K562 (cell line): ENCODE data around the gene CERS2. TPM values are rescaled to one million over a fixed set of nuclear protein-coding genes. Genes with fewer than 3 reads are reported as not detected.
A peak's percentile ranks its signal among the peaks of the same experiment; 100 is the strongest.

ENCODE experiments used
- EGR1 ChIP-seq: fragments of 450-650 bp; conservative IDR thresholded peaks from 2 replicates; pipeline ENCODE4 v1.6.1; 2017; ENCODE audit warnings: mild to moderate bottlenecking
- GABPB1 ChIP-seq: sonication (generic); formaldehyde crosslinking; IDR thresholded peaks from 2 replicates; pipeline ENCODE4 v1.8.0; 2022; ENCODE audit warnings: mild to moderate bottlenecking, missing genetic modification reagents
- JUN ChIP-seq, 2 experiments: sonication (generic) in 1 of 2; formaldehyde crosslinking in 1 of 2; IDR thresholded peaks; 2 replicates each; pipeline versions ENCODE4 v1.6.1 to v1.8.0; 2012 to 2022; ENCODE audit warnings: borderline replicate concordance in 2 of 2, mild to moderate bottlenecking in 2 of 2, improper control_type of control experiment in 1 of 2, low read depth in 1 of 2, low read length in 1 of 2, missing genetic modification reagents in 1 of 2
- KLF16 ChIP-seq: IDR thresholded peaks from 2 replicates; pipeline ENCODE4 v1.6.1; 2016; ENCODE audit warnings: antibody characterized with exemption
- MAX ChIP-seq: sonication (generic); formaldehyde crosslinking; IDR thresholded peaks from 2 replicates; pipeline ENCODE4 v1.9.0; 2022; ENCODE audit warnings: mild to moderate bottlenecking, missing genetic modification reagents
- MNT ChIP-seq, 2 experiments: fragments of 450-650 bp; conservative IDR thresholded peaks; 2 replicates each; pipeline ENCODE4 v1.6.1; 2017; ENCODE audit warnings: mild to moderate bottlenecking in 2 of 2, moderate library complexity in 2 of 2
- SMARCA4 ChIP-seq: fragments of 450-650 bp; IDR thresholded peaks from 2 replicates; pipeline ENCODE4 v1.6.1; 2016
- SOX6 ChIP-seq: fragments of 450-650 bp; IDR thresholded peaks from 2 replicates; pipeline ENCODE4 v1.6.1; 2014; ENCODE audit warnings: mild to moderate bottlenecking
- TFE3 ChIP-seq: fragments of 450-650 bp; formaldehyde crosslinking; IDR thresholded peaks from 2 replicates; pipeline ENCODE4 v1.4.0; 2020; ENCODE audit warnings: mild to moderate bottlenecking, mixed read lengths
- TOE1 ChIP-seq, 2 experiments: fragments of 450-650 bp in 1 of 2; sonication (generic) in 1 of 2; formaldehyde crosslinking in 1 of 2; IDR thresholded peaks; 2 replicates each; pipeline versions ENCODE4 v1.7.1 to v1.8.0; 2016 to 2022; ENCODE audit warnings: borderline replicate concordance in 2 of 2, mild to moderate bottlenecking in 2 of 2, antibody characterized with exemption in 1 of 2, inconsistent platforms in 1 of 2, low read depth in 1 of 2, missing genetic modification reagents in 1 of 2, moderate library complexity in 1 of 2
- VEZF1 ChIP-seq: fragments of 200-800 bp; sonication (Bioruptor generic); IDR thresholded peaks from 2 replicates; pipeline ENCODE4 v1.6.1; 2017; ENCODE audit warnings: missing genetic modification characterization, missing compliant biosample characterization
- ZBTB2 ChIP-seq: fragments of 450-650 bp; IDR thresholded peaks from 2 replicates; pipeline ENCODE4 v1.6.1; 2016; ENCODE audit warnings: antibody characterized with exemption
- ZNF592 ChIP-seq: fragments of 450-650 bp; IDR thresholded peaks from 2 replicates; pipeline ENCODE4 v1.6.1; 2017; ENCODE audit warnings: antibody characterized with exemption, mild to moderate bottlenecking
- polyA plus RNA-seq, 8 experiments: library from polyadenylated mRNA; depleted of rRNA in 4 of 8; stranded (reverse) in 5 of 8; unstranded in 3 of 8; fragments of >200 nt; fragmentation: Nextera tagmentation in 2 of 8; fragmentation: Illumina TruSeq in 1 of 8; extraction: Ambion mirVana in 2 of 8; extraction: Trizol in 1 of 8; gene quantifications; 2 replicates each; pipeline versions ENCODE4 v1.2.1 to v1.2.3, GENCODE V29; 2011 to 2014; ENCODE audit warnings: inconsistent platforms in 1 of 8, missing spikeins in 1 of 8
- total RNA-seq, 7 experiments: library from RNA; depleted of rRNA in 6 of 7; stranded (reverse); fragments of >200 nt in 6 of 7; fragmentation: Illumina TruSeq in 2 of 7; extraction: Trizol in 2 of 7; gene quantifications; 2 replicates each; pipeline versions ENCODE4 v1.2.1 to v1.2.3, GENCODE V29; 2011 to 2021; ENCODE audit warnings: low replicate concordance in 1 of 7

The CERS2 gene
- total and polyA plus RNA-seq, 9 of the 15 experiments (the other 6 are each of a cell fraction or from before 2014, with no cell fraction given) = 23.4 to 295 (median 132) TPM

- TF ChIP-seq ZNF592 (peak; percentile 44; the same call in 1 of the 2 replicates), TFE3 (CRISPR knock-in tag) (peak; percentile 49; the same call in 1 of the 2 replicates), MAX (CRISPR knock-in tag) (0 out of 2 replicates have a peak, but pooled peaks have one; percentile 22), JUN (IDR thresholded peaks at IDR 0.05; ENCODE audit: borderline replicate concordance, low read depth, low read length) (peak; percentile 97), JUN (CRISPR knock-in tag; IDR thresholded peaks at IDR 0.05; ENCODE audit: borderline replicate concordance) (no peak), VEZF1 (CRISPR knock-in tag) (peak; percentile 91), SMARCA4 (peak; percentile 75), MNT (conservative IDR thresholded peaks at IDR 0.05) (peak in 1 of 2 experiments; percentile 42; a peak in 1 of 4 replicates), ZBTB2 (peak; percentile 40; the same call in 1 of the 2 replicates), KLF16 (no peak), SOX6 (peak; percentile 40), EGR1 (0 out of 2 replicates have a peak, but pooled peaks have one; percentile 3), TOE1 (IDR thresholded peaks at IDR 0.05; ENCODE audit: borderline replicate concordance) (peak; percentile 80), TOE1 (CRISPR knock-in tag; IDR thresholded peaks at IDR 0.05; ENCODE audit: borderline replicate concordance, low read depth) (no peak), GABPB1 (CRISPR knock-in tag) (peak; percentile 55; the same call in 1 of the 2 replicates)
These were observed 27.0 kb upstream of the CERS2 start (continued) for GRCh38 chr1:151001602-151002001.
